ENCODE data around the gene LRRC25. TPM values are rescaled to one million over a fixed set of nuclear protein-coding genes. Genes with fewer than 3 reads are reported as not detected.
A peak's percentile ranks its signal among the peaks of the same experiment; 100 is the strongest.

Gene LRRC25
- total and polyA plus RNA-seq, 2 donors (not counting 3 experiments of a cell fraction or from before 2014, with no cell fraction given) = not detected

- FAIRE-seq (peak; percentile 89), DNase-seq (ENCODE audit: low read depth, low spot score) (peak; percentile 86)
- Histone ChIP-seq H3K27ac (ENCODE audit: insufficient read depth, low read depth, low read length) (no peak overlapping the region), H4K20me1 (replicated peaks; ENCODE audit: control insufficient read depth, extremely low read depth, insufficient read depth, low read length) (no peaks in the 10 kb centered on the region), H2AFZ (ENCODE audit: low read depth, low read length) (peak overlapping the region; percentile 65), H3K36me3 (ENCODE audit: control insufficient read depth in 2 of 2, extremely low read depth in 1 of 2, insufficient read depth in 2 of 2, low read length in 2 of 2) (peaks cover 0 to 2% of the 10 kb centered on the region in 2 experiments), H3K9me3 (replicated peaks; ENCODE audit: control insufficient read depth, insufficient read depth, low read length) (no peaks in the 10 kb centered on the region), H3K79me2 (ENCODE audit: control insufficient read depth, insufficient read depth, low read length) (no peaks in the 10 kb centered on the region), H3K4me2 (ENCODE audit: insufficient read depth, low read length) (peak overlapping the region; percentile 59), H3K27me3 (ENCODE audit: control insufficient read depth in 2 of 2, insufficient read depth in 2 of 2, low read length in 2 of 2) (no peaks in the 10 kb centered on the region), H3K4me3 (replicated peaks in 1 of 3; ENCODE audit: insufficient read depth in 1 of 3, low read depth in 1 of 3, low read length in 3 of 3) (peak overlapping the region in 2 of 3 experiments; percentile 19 to 75), H3K9ac (replicated peaks; ENCODE audit: extremely low read depth, insufficient read depth, low read length) (no peak overlapping the region), H3K4me1 (ENCODE audit: control insufficient read depth, extremely low read depth, insufficient read depth, low read length) (peaks cover 14% of the 10 kb centered on the region), H3K9me1 (replicated peaks; ENCODE audit: control insufficient read depth, extremely low read depth, insufficient read depth, low read length) (no peaks in the 10 kb centered on the region)
- ChIA-PET POLR2A (interaction anchor here (1.0 kb wide), 1 partner anchor 8 kb away, joined by 3 read pairs; no protein-coding TSS in a partner anchor), CTCF (interaction anchor here (0.8 to 1.0 kb wide), 5 partner anchors 16 to 157 kb away, joined by 3 to 6 read pairs (median 3); partner anchors contain the start of genes GDF15 and SSBP4)
- BruUV-seq (replicated peaks) = no TSS peak
- dilution Hi-C loops (cut with MboI; ENCODE audit: extremely low pct_ligation_motif_present, low sequenced_read_pairs) = no loop called here
- TF ChIP-seq CTCF (IDR thresholded peaks at IDR 0.05; ENCODE audit: extremely low read depth in 1 of 2, insufficient read depth in 1 of 2, low read depth in 1 of 2, low read length in 2 of 2) (peak in 1 of 2 donors; percentile 27), EZH2 (IDR thresholded peaks at IDR 0.05; ENCODE audit: borderline replicate concordance, low read depth, low read length, severe bottlenecking) (no peak), JUN (IDR thresholded peaks at IDR 0.05; ENCODE audit: borderline replicate concordance, insufficient read depth, insufficient read length, low read depth) (no peak), MAX (IDR thresholded peaks at IDR 0.05; ENCODE audit: insufficient read depth, insufficient read length) (no peak), FOS (IDR thresholded peaks at IDR 0.05; ENCODE audit: borderline replicate concordance, insufficient read depth, low read length) (no peak), POLR2AphosphoS5 (IDR thresholded peaks at IDR 0.05; ENCODE audit: insufficient read depth, low read depth, low read length) (peak; percentile 63), POLR2A (IDR thresholded peaks at IDR 0.05; ENCODE audit: low read depth, low read length) (no peak)
- intact Hi-C loops (cut with micrococcal nuclease) = loop anchor here (1.0 kb wide), 1 partner anchor 18 kb away; the partner anchor contains the start of gene SSBP4
Measured at GRCh38 chr19:18436671-18437490, 39.5 kb upstream of the LRRC25 start.

All from endothelial cell of umbilical vein (primary cell).